SK-N-MC (cell line): Measurements from ENCODE around the gene ATXN7L1.

Experiments used
- EZH2 ChIP-seq: fragments of 200-600 bp; sonication (generic); IDR thresholded peaks from one replicate; pipeline ENCODE4 v1.6.1; 2017; ENCODE audit warnings: antibody characterized with exemption
- FOXP2 ChIP-seq: optimal IDR thresholded peaks from 2 replicates; pipeline ENCODE3; 2011; ENCODE audit warnings: mild to moderate bottlenecking, moderate library complexity; ENCODE audit not compliant: insufficient read depth; ENCODE audit errors: extremely low read length, control extremely low read depth
- POLR2AphosphoS5 ChIP-seq: IDR thresholded peaks from 2 replicates; pipeline ENCODE4 v1.6.1; 2012; ENCODE audit warnings: mild to moderate bottlenecking, low read depth, low read length, borderline replicate concordance

GRCh38 chr7:105674200-105674920, 202.0 kb downstream of the ATXN7L1 start:
- TF ChIP-seq POLR2AphosphoS5 (no peak), EZH2 (no peak), FOXP2 (no peak)
